Measurements from ENCODE around the gene CDKAL1.

DNA sequence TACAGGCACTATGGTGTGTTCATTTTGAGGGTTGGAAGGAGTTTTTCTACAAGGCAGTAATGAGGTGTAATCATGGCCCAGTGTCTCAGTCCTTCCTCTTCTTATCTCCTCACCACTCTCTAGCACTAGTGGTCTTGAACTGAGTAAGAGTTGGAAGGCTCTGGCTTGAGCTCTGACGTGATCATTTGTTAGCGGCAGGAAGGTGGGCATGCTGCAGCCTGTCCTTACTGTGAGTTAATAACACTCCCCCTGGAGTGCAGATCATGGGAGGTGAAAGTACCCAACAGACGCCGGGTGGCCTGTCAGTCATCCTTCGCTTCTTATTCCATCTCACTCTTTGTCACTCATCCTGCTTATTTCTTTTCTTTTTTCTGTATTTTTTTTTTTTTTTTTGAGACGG is 356.9 kb downstream of the CDKAL1 start:
- TF ChIP-seq ZZZ3 (IDR thresholded peaks at IDR 0.05; ENCODE audit: control insufficient read depth, insufficient read length, low read depth) (no peak), POLR2A (IDR thresholded peaks at IDR 0.05; ENCODE audit: low read depth, low read length) (no peak), POLR2AphosphoS5 (IDR thresholded peaks at IDR 0.05; ENCODE audit: low read length) (no peak)
- TF ChIP-seq, protein P1, sequence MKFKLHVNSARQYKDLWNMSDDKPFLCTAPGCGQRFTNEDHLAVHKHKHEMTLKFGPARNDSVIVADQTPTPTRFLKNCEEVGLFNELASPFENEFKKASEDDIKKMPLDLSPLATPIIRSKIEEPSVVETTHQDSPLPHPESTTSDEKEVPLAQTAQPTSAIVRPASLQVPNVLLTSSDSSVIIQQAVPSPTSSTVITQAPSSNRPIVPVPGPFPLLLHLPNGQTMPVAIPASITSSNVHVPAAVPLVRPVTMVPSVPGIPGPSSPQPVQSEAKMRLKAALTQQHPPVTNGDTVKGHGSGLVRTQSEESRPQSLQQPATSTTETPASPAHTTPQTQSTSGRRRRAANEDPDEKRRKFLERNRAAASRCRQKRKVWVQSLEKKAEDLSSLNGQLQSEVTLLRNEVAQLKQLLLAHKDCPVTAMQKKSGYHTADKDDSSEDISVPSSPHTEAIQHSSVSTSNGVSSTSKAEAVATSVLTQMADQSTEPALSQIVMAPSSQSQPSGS (IDR thresholded peaks at IDR 0.05; ENCODE audit: low read length), result no peak
- TF ChIP-seq, protein P2, sequence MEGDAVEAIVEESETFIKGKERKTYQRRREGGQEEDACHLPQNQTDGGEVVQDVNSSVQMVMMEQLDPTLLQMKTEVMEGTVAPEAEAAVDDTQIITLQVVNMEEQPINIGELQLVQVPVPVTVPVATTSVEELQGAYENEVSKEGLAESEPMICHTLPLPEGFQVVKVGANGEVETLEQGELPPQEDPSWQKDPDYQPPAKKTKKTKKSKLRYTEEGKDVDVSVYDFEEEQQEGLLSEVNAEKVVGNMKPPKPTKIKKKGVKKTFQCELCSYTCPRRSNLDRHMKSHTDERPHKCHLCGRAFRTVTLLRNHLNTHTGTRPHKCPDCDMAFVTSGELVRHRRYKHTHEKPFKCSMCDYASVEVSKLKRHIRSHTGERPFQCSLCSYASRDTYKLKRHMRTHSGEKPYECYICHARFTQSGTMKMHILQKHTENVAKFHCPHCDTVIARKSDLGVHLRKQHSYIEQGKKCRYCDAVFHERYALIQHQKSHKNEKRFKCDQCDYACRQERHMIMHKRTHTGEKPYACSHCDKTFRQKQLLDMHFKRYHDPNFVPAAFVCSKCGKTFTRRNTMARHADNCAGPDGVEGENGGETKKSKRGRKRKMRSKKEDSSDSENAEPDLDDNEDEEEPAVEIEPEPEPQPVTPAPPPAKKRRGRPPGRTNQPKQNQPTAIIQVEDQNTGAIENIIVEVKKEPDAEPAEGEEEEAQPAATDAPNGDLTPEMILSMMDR (IDR thresholded peaks at IDR 0.05 in 2 of 3, conservative IDR thresholded peaks at IDR 0.05 in 1 of 3; ENCODE audit: control insufficient read depth in 2 of 3, extremely low read depth in 1 of 3, insufficient read depth in 1 of 3, low read depth in 3 of 3, low read length in 3 of 3), result no peak
